ENCODE measurements around the gene SLC26A6.
A peak's percentile ranks its signal among the peaks of the same experiment; 100 is the strongest.

SLC26A6 gene

DNA sequence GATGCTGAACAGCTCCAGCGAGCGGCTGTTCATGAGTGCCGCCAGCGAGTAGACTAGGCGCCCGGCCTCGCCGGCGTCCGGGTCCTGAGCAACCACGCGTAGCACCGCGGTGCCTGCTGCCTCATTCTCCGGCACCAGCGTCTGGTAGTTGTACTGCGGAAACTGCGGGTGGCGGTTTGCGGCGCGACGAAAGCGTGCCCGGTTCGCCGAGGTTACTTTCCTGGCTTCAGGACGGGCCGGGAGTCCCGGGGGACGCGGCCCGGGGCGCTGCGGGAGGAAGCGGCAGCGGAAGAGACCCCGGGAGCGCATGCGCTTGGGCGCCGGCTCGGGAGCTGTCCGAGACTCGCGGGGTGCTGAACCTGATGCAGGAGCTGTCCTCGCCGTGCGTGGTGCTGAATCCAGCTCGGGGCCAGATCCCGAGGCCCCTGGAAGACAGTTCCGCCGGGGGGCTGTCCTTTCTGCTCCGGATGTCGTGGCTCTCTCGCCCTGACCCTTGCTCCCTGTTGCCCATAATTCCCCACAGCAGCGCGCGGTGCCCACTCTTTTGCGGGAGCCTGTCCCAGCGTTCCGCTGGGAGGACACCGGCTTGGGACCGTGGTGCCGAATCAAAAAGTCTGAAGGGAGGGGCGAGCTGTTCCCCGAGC lies 26.4 kb upstream of the SLC26A6 start:
- peak; percentile 78 for DNase-seq

DNA sequence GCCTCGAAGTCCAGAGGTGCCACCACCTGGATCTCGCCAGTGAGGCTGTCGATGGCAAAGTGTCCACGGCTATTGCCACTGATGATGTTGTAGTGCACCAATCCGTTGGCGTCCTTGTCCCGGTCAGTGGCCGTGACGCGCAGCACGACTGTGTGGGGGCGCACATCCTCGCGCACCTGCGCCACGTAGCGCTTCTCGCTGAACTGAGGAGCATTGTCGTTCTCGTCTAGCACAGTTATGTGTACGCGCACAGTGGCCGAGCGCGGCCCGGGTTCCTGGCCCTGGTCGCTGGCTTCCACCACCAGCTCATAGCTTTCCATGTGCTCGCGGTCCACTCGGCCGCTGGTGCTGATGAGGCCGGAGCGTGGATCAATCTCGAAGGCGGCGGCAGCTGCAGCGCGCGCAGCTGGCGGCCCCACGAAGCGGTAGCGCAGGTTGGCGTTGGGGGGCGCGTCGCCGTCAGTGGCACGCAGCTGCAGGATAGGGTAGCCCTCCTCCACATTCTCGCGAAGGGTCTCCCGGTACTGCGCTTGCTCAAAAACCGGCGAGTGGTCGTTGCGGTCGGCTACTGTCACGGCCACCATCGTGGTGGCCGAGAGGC lies 25.6 kb upstream of the SLC26A6 start:
- DNase-seq: no peak

DNA sequence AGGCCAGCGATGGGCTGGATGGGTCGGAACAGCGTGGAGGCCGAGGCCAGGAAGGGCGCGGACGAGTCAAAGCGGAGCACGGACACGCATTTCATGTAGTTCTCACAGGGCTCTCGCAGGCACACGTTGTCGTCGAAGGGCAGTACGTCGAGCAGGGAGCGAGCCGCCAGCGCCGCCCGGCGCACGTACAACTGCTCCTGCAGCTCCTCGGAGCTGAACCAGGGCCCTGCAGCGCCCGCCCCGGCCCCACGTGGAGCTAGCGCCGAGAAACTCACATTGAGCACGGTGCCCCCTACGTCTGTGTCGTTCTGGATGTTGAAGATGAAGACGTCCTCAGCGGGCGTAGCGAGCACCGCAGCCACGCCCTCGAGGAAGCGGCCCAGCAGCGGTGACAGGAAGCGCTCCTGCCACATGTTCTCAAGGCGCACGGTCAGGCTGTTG lies 21.6 kb upstream of the SLC26A6 start:
- DNase-seq: peak; percentile 23

DNA sequence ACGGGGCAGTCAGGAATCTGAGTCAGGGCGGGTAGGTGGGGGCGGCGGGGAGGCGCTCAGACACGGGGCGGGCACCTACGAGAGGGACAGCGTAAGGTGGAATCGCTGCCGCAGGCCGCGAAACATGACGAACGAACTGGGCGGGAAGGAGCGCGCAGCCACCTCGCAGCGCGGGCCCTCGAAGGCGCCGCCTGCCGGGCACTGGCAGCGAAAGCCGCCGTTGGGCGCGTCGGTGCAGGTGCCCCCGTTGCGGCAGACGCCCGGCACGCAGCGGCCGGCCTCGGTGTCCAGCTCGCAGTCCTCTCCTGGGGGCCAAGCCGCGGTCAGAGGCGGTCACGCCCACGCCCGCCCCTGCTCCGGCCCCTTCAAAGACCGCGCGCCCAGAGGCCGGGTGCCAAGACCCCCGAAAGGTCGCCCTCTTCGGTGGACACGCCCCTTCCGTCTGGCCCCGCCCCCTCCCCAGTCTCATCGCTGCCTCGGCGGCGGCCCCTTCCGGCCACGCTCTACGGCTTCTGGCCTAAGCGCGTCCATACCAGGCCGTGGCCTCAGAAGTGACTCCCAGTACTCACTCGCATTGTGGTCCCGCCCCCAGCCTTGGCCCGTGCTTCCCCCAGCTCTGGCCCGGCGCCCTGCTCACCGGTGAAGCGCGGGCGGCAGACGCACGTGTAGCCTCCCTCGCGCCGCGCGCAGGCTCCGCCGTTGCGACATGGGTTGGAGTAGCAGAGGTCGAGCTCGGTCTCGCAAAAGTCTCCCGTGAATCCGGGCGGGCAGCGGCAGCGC lies 21.0 kb upstream of the SLC26A6 start:
- peak; percentile 88 for DNase-seq

DNA sequence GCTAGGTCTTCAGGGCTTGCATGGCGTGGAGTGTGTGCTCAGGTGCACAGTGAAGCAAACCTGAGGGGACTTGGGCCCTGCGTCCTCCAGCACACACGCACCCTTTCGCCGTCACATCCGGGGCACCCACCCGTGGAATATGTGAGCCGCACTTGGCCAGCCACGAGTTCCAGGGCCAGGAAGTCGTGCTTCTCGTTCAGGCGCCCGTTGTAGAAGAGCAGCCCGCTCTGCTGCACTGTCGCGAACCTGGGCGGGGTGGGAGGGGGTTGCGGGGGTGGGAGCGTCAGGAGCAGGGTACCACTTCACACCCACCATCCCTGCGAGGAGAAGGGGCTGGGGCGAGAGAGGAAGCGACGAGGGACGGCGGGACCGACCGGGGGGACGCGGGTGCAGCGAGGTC lies 20.3 kb upstream of the SLC26A6 start:
- DNase-seq: peak; percentile 68

DNA sequence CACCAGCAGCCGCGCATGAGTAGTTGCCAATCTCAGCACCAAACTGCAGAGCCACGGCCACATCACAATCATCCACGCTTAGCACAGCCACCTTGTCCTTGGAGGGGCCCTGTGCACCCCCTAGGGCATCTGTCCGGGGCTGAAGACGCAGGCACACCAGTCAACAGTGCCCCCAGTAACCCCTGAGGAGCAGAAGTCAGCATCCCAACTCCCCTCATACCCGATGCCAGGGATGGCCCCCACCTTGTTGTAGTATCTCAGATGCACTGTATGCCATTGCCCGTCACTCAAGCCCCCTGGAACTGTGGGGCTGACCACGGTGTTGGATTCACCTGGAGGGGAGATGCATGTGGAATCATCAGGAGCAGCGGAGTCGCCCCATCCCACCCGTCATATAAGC lies 19.8 kb upstream of the SLC26A6 start:
- DNase-seq: no peak

DNA sequence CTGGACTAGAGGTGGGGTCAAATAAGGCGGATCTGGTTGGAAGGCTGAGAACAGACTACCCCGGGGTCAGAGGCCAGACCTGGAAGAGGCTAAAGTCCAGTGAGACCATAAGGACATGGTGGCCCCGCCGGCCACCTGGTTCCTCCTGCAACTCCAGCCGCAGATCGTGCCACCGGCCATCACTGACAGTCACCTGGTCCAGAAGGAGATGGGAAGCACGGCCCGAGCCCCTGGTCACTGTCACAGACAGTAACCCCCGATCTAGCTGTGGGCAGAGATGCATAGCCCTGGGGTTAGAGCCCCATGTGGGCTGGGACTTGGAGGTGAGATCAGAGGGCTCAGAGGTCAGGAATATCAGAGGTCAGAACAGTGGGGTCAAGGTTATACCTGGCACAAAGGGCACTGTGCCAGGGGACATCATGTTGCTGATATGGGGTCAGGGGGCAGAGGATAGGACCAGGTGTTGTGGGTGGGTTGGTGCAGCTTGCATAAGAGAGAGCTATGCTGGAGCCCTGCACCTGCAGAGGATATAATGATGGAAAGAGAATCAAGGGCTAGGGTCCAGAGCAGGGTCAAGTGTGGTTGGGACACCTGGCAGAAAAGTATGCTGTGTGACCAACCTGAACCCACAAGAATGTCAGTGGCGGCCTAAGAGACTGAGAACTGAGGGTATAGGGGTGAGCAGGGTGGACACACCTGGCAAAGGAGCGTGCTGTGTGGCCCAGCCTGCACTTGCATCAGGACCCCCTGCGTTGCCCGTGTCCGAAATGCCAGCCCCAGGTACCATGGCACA lies 17.9 kb upstream of the SLC26A6 start:
- DNase-seq: no peak

DNA sequence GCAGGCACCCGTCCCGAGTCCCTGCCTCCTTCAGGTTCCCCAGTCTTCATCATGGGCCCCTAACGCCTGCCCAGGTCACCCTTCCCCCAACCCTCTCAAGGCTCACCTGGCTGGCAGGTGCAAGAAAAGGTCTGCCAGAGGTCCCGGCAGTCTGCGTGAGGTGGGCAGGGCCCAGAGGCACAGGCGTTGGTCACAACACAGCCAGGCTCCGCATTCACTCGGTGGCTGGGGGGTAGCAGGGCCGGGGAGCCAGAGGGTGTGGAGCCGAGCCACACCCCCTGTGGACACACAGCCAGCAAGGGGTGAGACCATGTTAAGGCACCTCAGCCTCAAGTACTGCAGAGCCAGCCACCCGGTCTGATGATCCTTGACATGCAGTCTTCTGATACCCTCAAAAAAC lies 16.5 kb upstream of the SLC26A6 start:
- DNase-seq: no peak

DNA sequence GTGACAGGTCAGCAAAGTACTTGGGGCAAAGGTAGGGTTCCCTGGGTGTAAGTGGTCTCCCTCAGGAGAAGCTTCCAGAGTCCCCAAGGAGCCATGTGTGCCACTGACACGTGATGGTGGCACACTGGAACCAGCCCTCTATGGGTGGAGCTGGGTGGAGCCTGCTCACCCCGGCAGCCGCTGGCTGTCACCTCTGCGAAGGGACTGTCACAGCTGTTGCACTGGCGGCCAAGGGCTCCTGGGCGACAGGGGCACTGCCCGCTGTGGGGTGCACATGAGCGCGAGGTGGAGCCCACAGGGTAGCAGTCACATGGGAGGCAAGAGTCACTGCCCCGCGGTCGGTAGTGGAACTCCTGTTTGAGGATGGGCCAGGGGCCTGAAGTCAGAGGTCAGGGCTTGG lies 15.5 kb upstream of the SLC26A6 start:
- DNase-seq: no peak

DNA sequence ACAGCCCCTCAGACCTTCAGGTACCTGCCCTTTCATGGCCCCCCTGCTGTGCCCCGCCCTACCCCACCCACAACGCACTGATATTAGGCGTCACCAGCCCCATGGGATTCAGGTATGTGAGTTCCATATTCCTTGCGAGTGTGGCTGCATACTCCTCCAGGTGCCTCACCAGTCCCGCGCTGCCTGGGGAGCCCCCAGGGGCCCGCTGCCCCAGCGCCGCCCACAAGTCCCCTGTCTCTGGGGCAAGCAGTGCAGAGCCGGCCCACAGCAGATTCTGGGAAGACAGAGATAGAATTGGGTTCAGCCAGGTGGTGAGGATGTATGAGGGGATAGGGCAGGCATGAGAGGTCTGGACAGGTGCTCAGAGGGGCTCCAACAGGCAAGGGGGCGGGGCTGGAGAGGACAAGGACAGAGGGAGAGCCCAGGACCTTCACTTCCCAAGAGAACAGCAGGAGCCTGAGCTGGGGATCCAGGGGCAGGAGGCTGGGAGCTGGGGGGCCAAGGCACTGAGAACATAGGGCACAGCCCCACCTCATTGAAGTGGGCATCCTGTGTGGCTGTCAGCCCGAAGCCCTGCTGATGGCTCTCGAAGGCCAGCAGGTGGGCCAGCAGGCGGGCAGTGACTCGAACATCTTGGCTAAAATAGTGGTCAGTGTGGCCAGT lies 13.1 kb upstream of the SLC26A6 start:
- DNase-seq: no peak

DNA sequence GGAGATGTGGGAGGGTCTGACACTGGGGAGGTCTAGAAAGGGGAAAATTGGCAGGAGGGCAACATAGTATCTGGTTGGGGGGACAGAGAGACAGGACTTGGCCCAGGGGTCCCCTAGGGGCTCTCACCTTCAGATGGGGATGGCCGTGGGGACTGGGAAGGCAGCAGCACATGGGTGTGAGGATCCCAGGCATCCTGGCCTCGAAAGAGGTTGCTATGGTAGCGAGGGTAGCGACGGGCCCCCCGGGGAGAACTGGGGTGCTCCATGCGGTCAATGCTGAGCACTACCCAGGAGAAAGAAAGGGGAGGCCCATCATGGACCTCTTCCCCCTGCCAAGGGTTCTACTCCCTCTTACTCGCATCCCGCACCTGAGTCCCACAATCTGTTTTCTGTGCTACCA lies 12.5 kb upstream of the SLC26A6 start:
- no peak for DNase-seq

DNA sequence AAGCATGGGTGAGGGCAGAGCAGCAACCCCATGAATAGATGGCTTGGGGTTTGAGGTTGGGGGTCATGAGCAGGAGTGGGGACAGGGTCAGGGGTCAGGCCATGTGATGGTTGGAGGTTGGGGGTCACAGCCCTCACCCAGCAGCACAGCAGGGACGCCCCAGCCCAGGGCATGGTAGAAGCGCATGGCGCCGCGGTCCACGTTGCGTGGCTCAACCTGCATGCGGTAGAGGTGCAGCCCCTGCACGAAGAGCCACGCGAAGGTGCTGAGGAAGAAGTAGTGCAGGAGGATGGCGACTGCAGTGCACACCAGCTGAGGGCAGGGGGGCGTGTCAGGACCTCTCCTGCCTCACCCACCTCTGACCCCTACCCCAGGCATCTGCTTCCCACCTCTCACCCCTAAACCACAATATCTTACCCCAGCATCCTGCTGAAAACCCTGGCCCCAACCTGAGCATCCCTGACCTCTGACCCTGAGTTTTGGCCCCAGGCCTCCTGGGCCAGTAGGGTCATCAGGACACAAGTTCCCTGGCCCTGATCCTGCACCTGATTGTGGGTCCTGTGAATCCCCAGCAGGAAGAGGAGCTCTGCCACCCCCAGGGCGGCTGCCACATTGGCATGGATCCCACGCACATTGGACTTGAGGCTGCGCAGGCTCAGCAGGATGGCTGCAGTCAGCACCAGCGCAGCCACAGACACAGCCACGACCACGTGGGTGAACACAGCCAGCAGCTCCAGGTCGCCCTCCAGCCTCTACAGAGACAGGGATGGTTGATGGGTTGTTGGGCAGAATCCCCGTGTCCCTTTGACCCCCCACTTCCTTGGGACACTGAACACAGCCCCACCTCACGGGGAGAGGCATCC lies 9.9 kb upstream of the SLC26A6 start:
- DNase-seq: no peak

DNA sequence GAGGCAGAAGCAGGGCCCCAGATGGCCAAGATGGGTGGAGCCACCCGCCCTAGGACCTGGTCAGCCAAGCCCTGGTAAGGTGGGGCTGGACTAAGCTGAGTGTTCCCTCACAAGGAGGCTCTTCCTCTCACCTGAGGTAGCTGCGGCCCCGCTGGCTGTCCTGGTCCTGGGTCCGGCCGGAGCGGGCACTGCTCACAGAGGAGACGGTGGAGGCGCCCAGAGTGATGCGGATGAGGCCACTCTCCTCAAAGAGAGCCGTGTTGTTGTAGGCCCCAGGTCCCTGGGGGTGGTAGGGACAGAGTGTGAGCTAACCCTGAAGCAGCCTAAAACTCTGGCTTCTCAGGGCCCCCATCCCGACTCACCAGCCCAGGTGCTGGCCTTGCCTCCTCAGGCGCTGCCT lies 7.3 kb upstream of the SLC26A6 start:
- no peak for DNase-seq

DNA sequence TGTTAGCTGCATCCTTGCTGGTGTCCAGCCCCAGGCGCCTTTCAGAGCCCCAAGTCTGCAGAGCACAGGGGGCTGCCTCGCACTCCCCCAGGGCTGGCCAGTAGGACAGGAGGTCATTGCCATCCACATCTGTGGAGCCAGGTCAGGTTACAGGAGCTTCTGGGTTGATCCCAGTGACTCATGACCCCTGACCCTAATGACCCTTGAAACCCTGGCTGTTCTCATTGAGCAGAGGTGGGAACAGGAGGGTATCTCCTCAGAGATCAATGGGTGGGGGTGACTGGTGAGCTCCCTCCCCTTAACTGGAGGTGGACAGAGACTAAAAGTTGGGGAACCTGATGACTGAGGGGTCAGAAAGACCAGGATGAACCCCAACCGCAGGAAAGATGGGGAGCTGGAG lies 6.1 kb upstream of the SLC26A6 start:
- no peak for DNase-seq

DNA sequence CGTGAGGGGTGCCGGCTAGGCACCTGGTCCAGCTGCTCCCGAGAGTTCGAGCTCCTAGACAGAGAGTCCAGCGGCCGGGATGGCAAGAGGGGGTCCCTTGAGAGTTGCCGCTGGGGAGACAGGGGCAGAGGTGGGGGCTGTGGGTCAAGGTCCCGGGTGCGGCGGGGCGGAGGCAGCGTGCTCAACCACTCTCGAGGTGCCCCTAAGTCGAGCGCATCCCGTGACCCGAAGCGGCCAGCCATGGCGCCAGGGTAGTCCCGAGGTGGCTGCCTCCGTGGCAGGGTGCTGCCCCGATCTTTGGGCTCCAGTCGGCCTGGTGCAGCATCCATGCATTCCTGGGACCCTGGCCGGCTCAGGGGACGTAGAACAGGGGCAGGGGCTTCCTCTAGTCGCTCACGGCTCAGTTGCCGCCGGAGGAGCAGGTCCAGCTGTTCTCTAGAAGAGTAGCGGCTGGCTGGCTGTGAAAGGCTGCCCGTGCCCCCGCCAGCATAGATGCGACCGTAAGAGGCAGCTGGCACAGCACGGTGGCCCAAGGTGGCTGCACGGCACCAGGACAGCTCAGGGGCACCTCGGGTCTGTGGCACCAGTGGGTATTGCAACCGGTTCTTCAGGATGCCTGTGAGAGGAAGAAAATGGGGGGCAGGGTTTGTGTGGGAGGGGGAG lies 4.8 kb upstream of the SLC26A6 start:
- no peak for DNase-seq

DNA sequence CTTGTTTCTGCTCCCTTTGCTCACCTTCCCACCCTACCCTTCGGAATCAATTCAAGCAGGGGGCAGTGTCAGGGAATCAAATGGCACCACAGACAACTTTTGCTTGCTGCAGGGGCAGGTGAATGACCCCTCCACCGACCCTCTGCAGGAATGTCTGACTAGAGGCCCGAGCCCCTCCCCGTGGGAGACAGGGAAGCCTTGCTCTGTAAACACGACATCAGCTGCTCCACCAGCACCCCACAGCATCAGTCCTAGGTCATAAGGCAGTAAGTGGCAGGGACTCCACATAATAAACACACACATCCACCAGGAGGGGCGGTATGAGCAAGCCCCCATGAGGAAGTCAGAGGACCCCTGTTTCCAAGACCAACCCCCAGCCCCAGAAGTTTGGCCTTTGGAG lies 2.0 kb upstream of the SLC26A6 start:
- no peak for DNase-seq

DNA sequence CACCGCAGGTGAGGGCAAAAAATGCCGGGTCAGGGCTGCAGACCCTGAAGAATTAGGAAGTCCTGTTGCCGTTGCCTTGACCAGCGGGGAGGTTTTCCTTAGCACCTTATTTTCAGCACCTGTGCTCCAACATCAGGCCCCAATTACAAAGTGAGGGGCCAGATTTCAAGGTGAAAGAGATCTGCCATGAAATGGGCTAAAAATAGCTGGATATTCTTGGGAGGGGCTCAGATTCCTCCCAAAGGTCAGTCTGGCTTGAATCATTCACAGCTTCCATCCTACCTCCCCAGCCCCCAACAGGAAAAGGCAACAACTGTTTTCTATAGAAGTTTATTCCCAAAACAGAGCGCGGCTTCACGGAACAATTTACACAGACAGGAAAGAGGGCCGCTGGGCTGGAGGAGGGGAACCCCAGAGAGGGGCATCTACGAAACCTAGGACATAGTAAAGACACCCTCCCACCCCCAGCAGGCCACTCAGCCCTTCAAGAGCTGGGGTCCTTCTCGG lies 941 bp upstream of the SLC26A6 start:
- no peak for DNase-seq

DNA sequence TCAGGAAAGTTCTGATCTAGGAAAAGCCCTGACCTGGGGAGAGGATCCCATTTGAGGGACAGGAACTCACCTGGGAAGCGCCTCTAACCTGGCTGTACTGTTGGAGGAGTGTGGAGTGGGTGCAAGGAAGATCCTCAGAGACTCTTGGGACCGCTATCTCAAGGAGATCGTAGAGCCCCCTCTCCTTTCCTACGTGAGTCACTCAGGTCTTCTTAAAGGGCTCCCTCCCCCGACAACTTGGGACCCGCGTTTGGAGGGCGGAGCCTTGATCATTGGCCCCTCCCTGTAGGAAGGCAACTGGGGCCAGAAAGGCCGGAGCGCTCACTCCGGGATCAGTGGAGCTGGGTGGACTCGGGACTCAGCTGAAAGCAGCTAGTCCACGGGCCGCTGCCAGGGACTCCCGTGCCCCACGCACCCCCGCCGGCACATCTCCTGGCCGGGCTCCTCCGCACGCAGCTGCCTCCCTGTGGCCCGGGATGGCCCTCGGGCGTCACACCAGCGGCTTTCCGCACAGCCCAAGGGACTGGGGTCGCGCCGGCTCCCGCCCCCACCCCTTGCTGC lies 520 bp downstream of the SLC26A6 start:
- DNase-seq: peak; percentile 59

DNA sequence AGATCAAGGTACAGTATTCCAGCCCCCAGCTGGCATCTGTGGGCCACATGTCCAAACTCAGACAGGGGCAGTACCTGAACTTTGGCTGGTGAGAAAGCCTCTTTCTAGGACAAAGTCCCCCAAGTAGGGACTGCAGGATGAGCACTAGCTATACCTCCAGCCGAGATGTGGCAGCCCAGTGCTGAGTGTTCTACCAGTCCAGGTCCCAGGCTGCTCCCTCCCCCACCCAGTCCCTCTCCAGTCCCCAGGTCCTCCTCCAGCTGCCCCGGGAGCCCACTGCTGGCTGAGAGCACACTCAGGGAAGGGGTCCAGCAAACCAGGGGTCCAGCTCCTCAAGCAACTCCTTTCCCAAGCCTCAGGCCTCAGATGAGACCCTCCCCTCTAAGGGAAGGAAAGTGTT lies 1.5 kb downstream of the SLC26A6 start:
- DNase-seq: no peak

DNA sequence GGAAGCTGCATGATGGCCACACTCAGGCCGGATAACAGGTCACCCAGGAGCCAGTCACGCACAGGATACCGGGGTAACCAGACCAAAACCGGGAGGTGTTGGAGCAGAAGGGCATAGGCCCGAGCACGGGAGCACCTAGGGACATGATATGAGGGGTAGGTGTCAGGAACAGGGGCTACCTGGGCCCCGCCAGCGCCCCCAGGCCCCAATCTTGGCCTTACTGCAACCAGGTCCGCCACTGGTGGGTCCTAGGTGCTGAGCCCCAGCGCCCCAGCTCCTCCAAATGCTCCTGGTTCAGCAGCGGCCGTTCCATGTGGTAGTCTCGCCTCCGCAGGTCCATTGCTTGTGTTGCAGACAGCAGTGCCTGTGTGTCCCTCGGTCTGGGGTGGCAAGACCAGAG lies 2.0 kb downstream of the SLC26A6 start:
- DNase-seq: no peak

Data from activated naive CD4-positive, alpha-beta T cell treated with Interleukin-2 at 50 U/mL for 16 hours (primary cell).